PC-3 (cell line): ENCODE data around the gene SOCS4. TPM values are rescaled to one million over a fixed set of nuclear protein-coding genes. Genes with fewer than 3 reads are reported as not detected.

Experiments
- ATAC-seq: fragments of 200-7000 bp; cut with Tn5 transposase; 2 replicates; pipeline ENCODE4 v1.9.1; 2020; ENCODE audit warnings: mild to moderate bottlenecking, moderate library complexity
- BruUV-seq: library from RNA; stranded (reverse); fragments of 400-500 nt; replicated peaks from 2 replicates; lab custom pipeline; 2021; lab: Mats Ljungman, UMichigan
- CTCF ChIA-PET: fragments of 300-600 bp; sonication (Branson Sonifier 250); formaldehyde crosslinking; loops from one replicate; lab custom pipeline; 2022; ENCODE audit warnings: antibody characterized with exemption; lab: Charles Lee
- POLR2A ChIA-PET: fragments of 300-600 bp; sonication (Branson Sonifier 250); formaldehyde crosslinking; loops from one replicate; lab custom pipeline; 2022; ENCODE audit warnings: antibody characterized with exemption; ENCODE audit not compliant: unreplicated experiment; lab: Charles Lee
- DNase-seq: peaks from one replicate; pipeline ENCODE4 v3.0.0-alpha.2; 2015
- H2AFZ ChIP-seq: fragments of 300-600 bp; sonication (generic); 2 replicates; pipeline ENCODE4 v1.6.0; 2016; ENCODE audit warnings: antibody characterized with exemption, low read length
- H3F3A ChIP-seq: fragments of 300-600 bp; sonication (generic); one replicate; pipeline ENCODE4 v1.6.0; 2017; ENCODE audit warnings: antibody characterized with exemption, low read length, control low read depth, mild to moderate bottlenecking; ENCODE audit not compliant: unreplicated experiment
- H3K27ac ChIP-seq: fragments of 300-600 bp; sonication (generic); 2 replicates; pipeline ENCODE4 v1.5.1; 2016; ENCODE audit warnings: mild to moderate bottlenecking, low read length
- H3K27me3 ChIP-seq: fragments of 300-600 bp; sonication (generic); 2 replicates; pipeline ENCODE4 v1.6.1; 2016; ENCODE audit warnings: low read length, mixed read lengths
- H3K36me3 ChIP-seq: fragments of 300-600 bp; sonication (generic); 2 replicates; pipeline ENCODE4 v1.6.1; 2016; ENCODE audit warnings: low read depth, mixed run types, low read length, mixed read lengths
- H3K4me1 ChIP-seq: fragments of 300-600 bp; sonication (generic); 2 replicates; pipeline ENCODE4 v1.5.1; 2016; ENCODE audit warnings: low read length; ENCODE audit not compliant: insufficient read depth
- H3K4me2 ChIP-seq: fragments of 300-600 bp; sonication (generic); 2 replicates; pipeline ENCODE4 v1.6.0; 2016; ENCODE audit warnings: low read length
- H3K4me3 ChIP-seq: fragments of 300-600 bp; sonication (generic); 2 replicates; pipeline ENCODE4 v1.5.1; 2016; ENCODE audit warnings: mild to moderate bottlenecking, low read length, mixed read lengths
- H3K79me2 ChIP-seq: fragments of 300-600 bp; sonication (generic); 2 replicates; pipeline ENCODE4 v1.6.1; 2017; ENCODE audit warnings: low read length, mixed read lengths
- H3K9ac ChIP-seq: fragments of 300-600 bp; sonication (generic); 2 replicates; pipeline ENCODE4 v1.6.0; 2016; ENCODE audit warnings: mild to moderate bottlenecking, low read length
- H3K9me2 ChIP-seq: fragments of 300-600 bp; sonication (generic); replicated peaks from 2 replicates; pipeline ENCODE4 v1.6.1; 2016; ENCODE audit warnings: mixed run types, low read length, mixed read lengths
- H3K9me3 ChIP-seq: fragments of 300-600 bp; sonication (generic); 2 replicates; pipeline ENCODE4 v1.6.1; 2016; ENCODE audit warnings: low read length, mixed read lengths
- H4K20me1 ChIP-seq: fragments of 300-600 bp; sonication (generic); 2 replicates; pipeline ENCODE4 v1.6.1; 2016; ENCODE audit warnings: low read length, mixed read lengths
- EZH2 ChIP-seq: fragments of 300-600 bp; sonication (generic); IDR thresholded peaks from one replicate; pipeline ENCODE4 v1.6.1; 2017; ENCODE audit warnings: antibody characterized with exemption, mild to moderate bottlenecking, low read length; ENCODE audit not compliant: unreplicated experiment
- EZH2phosphoT487 ChIP-seq: fragments of 300-600 bp; sonication (generic); IDR thresholded peaks from 2 replicates; pipeline ENCODE4 v1.6.1; 2018; ENCODE audit warnings: mild to moderate bottlenecking, antibody characterized with exemption, low read length, borderline replicate concordance
- intact Hi-C: fragments of 100-400 bp; cut with micrococcal nuclease; formaldehyde crosslinking; loops from 2 replicates; pipeline ENCODE4 v1.9.0; 2023
- total RNA-seq: library from RNA; depleted of rRNA; stranded (reverse); fragments of >200 nt; gene quantifications from 2 replicates; pipeline ENCODE4 v1.2.3, GENCODE V29; 2014
- TF ChIP-seq, protein P1 (sequence below): fragments of 300-600 bp; sonication (generic); conservative IDR thresholded peaks from 2 replicates; pipeline ENCODE4 v1.5.1; 2017; ENCODE audit warnings: antibody characterized with exemption, low read depth, mild to moderate bottlenecking, low read length

SOCS4 gene
- total RNA-seq, 1 experiment from 2014 or later, result 22.5 TPM

DNA sequence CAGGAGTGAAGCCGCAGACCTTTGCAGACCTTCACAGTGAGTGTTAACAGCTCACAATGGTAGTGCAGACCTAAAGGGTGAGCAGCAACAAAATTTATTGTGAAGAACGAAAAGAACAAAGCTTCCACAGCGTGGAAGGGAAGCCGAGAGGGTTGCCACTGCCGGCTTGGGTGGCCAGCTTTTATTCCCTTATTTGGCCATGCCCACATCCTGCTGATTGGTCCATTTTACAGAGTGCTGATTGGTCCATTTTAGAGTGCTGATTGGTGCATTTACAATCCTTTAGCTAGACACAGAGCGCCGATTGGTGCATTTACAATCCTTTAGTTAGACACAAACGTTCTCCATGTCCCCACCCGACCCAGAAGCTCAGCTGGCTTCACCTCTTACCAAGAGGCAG lies 59.9 kb downstream of the SOCS4 start:
- Histone ChIP-seq H3K79me2 (no peaks in the 10 kb centered on the region), H3K36me3 (no peaks in the 10 kb centered on the region), H3F3A (no peaks in the 10 kb centered on the region), H3K4me1 (peaks cover 3% of the 10 kb centered on the region; the same call in 1 of the 2 replicates), H3K27ac (no peak overlapping the region), H3K9me3 (no peaks in the 10 kb centered on the region), H2AFZ (no peak overlapping the region), H3K27me3 (no peaks in the 10 kb centered on the region), H3K9me2 (no peaks in the 10 kb centered on the region), H3K4me2 (no peak overlapping the region), H4K20me1 (no peaks in the 10 kb centered on the region), H3K4me3 (no peak overlapping the region), H3K9ac (no peak overlapping the region)
- BruUV-seq, result no TSS peak
- ATAC-seq (no peak), DNase-seq (no peak)
- ChIA-PET CTCF (interaction anchor here (0.6 to 1.8 kb wide), 2 partner anchors 8 to 74 kb away, joined by 3 to 5 read pairs; no protein-coding TSS in a partner anchor), POLR2A (no interaction called here)
- TF ChIP-seq, protein P1, sequence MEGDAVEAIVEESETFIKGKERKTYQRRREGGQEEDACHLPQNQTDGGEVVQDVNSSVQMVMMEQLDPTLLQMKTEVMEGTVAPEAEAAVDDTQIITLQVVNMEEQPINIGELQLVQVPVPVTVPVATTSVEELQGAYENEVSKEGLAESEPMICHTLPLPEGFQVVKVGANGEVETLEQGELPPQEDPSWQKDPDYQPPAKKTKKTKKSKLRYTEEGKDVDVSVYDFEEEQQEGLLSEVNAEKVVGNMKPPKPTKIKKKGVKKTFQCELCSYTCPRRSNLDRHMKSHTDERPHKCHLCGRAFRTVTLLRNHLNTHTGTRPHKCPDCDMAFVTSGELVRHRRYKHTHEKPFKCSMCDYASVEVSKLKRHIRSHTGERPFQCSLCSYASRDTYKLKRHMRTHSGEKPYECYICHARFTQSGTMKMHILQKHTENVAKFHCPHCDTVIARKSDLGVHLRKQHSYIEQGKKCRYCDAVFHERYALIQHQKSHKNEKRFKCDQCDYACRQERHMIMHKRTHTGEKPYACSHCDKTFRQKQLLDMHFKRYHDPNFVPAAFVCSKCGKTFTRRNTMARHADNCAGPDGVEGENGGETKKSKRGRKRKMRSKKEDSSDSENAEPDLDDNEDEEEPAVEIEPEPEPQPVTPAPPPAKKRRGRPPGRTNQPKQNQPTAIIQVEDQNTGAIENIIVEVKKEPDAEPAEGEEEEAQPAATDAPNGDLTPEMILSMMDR, result no peak
- TF ChIP-seq EZH2, result no peak
- no peak for TF ChIP-seq EZH2phosphoT487
- intact Hi-C loops, result loop anchor here (5.0 kb wide), 2 partner anchors 60 to 345 kb away; no protein-coding TSS in a partner anchor

- intact Hi-C loops, result loop anchor here (5.0 kb wide), 2 partner anchors 59 to 344 kb away; no protein-coding TSS in a partner anchor
- Histone ChIP-seq H3K4me2 (no peak overlapping the region), H3K27me3 (no peaks in the 10 kb centered on the region), H3K4me1 (peaks cover 3% of the 10 kb centered on the region; the same call in 1 of the 2 replicates), H4K20me1 (no peaks in the 10 kb centered on the region), H3F3A (no peaks in the 10 kb centered on the region), H3K9me2 (no peaks in the 10 kb centered on the region), H2AFZ (no peak overlapping the region), H3K27ac (no peak overlapping the region), H3K4me3 (no peak overlapping the region), H3K36me3 (no peaks in the 10 kb centered on the region), H3K9me3 (no peaks in the 10 kb centered on the region), H3K9ac (no peak overlapping the region), H3K79me2 (no peaks in the 10 kb centered on the region)
- CTCF ChIA-PET, result interaction anchor here (1.8 kb wide), 1 partner anchor 72 kb away, joined by 5 read pairs; no protein-coding TSS in a partner anchor
- TF ChIP-seq, protein P1, result no peak
- TF ChIP-seq EZH2, result no peak
- ATAC-seq (no peak), DNase-seq (no peak)
- POLR2A ChIA-PET, result no interaction called here
- BruUV-seq, result no TSS peak
Measured at GRCh38 chr14:55088356-55088755, 61.3 kb downstream of the SOCS4 start.

DNA sequence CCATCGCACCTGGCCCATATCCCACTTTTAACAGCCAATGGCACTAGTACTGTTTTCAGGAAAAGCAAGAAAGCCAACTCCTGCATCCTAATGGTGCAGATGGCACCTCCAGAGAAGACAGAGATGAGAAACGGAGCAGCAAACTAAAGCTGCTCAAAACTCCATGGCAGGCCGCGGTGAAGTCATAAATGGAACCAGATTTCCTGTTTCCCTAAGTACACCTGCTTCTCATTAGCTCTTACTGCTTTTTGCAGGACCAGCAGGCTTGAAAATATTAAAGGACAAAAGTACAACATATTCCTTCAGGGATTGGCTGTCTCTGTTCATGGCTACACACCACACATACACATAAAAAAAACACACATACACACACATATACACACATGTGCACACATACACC lies 65.3 kb downstream of the SOCS4 start:
- Histone ChIP-seq H3K9ac (no peak overlapping the region), H2AFZ (no peak overlapping the region), H3K4me1 (peaks cover 21% of the 10 kb centered on the region), H3K9me3 (no peaks in the 10 kb centered on the region), H4K20me1 (no peaks in the 10 kb centered on the region), H3K79me2 (no peaks in the 10 kb centered on the region), H3K27me3 (no peaks in the 10 kb centered on the region), H3K27ac (no peak overlapping the region), H3K4me2 (no peak overlapping the region), H3K36me3 (no peaks in the 10 kb centered on the region), H3F3A (peaks cover 4% of the 10 kb centered on the region), H3K9me2 (no peaks in the 10 kb centered on the region), H3K4me3 (no peak overlapping the region)
- DNase-seq (no peak), ATAC-seq (no peak)
- TF ChIP-seq, protein P1, result no peak
- TF ChIP-seq EZH2phosphoT487 (no peak), EZH2 (no peak)
- no TSS peak for BruUV-seq
- POLR2A ChIA-PET, result no interaction called here
- CTCF ChIA-PET, result interaction anchor here (1.3 kb wide), 1 partner anchor 69 kb away, joined by 16 read pairs; no protein-coding TSS in a partner anchor
- intact Hi-C loops, result no loop called here
